K562 (cell line): ENCODE measurements around the gene ELMO3. TPM values are rescaled to one million over a fixed set of nuclear protein-coding genes. Genes with fewer than 3 reads are reported as not detected.
A peak's percentile ranks its signal among the peaks of the same experiment; 100 is the strongest.

ENCODE experiments used
- AFF4 ChIP-seq: sonication (generic); formaldehyde crosslinking; IDR thresholded peaks from 2 replicates; pipeline ENCODE4 v1.8.0; 2023; ENCODE audit warnings: mild to moderate bottlenecking, missing genetic modification reagents
- CREB3L1 ChIP-seq: fragments of 450-650 bp; IDR thresholded peaks from 2 replicates; pipeline ENCODE4 v1.6.1; 2014; ENCODE audit warnings: low read depth, mild to moderate bottlenecking, moderate library complexity, borderline replicate concordance
- FOXO4 ChIP-seq: fragments of 450-650 bp; formaldehyde crosslinking; IDR thresholded peaks from 2 replicates; pipeline ENCODE4 v1.4.0; 2020; ENCODE audit warnings: mild to moderate bottlenecking, moderate library complexity
- IRF1 ChIP-seq: sonication (generic); formaldehyde crosslinking; IDR thresholded peaks from 2 replicates; pipeline ENCODE4 v1.8.0; 2022; ENCODE audit warnings: missing genetic modification reagents, mild to moderate bottlenecking, borderline replicate concordance
- TRIM25 ChIP-seq: fragments of 450-650 bp; IDR thresholded peaks from 2 replicates; pipeline ENCODE4 v1.7.0; 2016; ENCODE audit warnings: borderline replicate concordance
- XRCC3 ChIP-seq: fragments of 450-650 bp; IDR thresholded peaks from 2 replicates; pipeline ENCODE4 v1.6.1; 2017; ENCODE audit warnings: mild to moderate bottlenecking, moderate library complexity
- ZHX1 ChIP-seq: fragments of 150-350 bp; conservative IDR thresholded peaks from 2 replicates; pipeline ENCODE4 v1.6.1; 2014; ENCODE audit warnings: low read length
- ZNF639 ChIP-seq, 2 experiments: fragments of 200-800 bp in 1 of 2; sonication (Bioruptor generic) in 1 of 2; sonication (generic) in 1 of 2; formaldehyde crosslinking in 1 of 2; IDR thresholded peaks in 1 of 2; conservative IDR thresholded peaks in 1 of 2; 2 replicates each; pipeline versions ENCODE4 v1.5.0 to v1.6.1; 2016 to 2020; ENCODE audit warnings: missing compliant biosample characterization in 1 of 2, missing genetic modification characterization in 1 of 2, missing genetic modification reagents in 1 of 2
- ZSCAN32 ChIP-seq: fragments of 450-650 bp; formaldehyde crosslinking; IDR thresholded peaks from 2 replicates; pipeline ENCODE4 v1.4.0; 2020; ENCODE audit warnings: mild to moderate bottlenecking, moderate library complexity
- polyA plus RNA-seq, 8 experiments: library from polyadenylated mRNA; depleted of rRNA in 4 of 8; stranded (reverse) in 5 of 8; unstranded in 3 of 8; fragments of >200 nt; fragmentation: Nextera tagmentation in 2 of 8; fragmentation: Illumina TruSeq in 1 of 8; extraction: Ambion mirVana in 2 of 8; extraction: Trizol in 1 of 8; gene quantifications; 2 replicates each; pipeline versions ENCODE4 v1.2.1 to v1.2.3, GENCODE V29; 2011 to 2014; ENCODE audit warnings: inconsistent platforms in 1 of 8, missing spikeins in 1 of 8
- total RNA-seq, 7 experiments: library from RNA; depleted of rRNA in 6 of 7; stranded (reverse); fragments of >200 nt in 6 of 7; fragmentation: Illumina TruSeq in 2 of 7; extraction: Trizol in 2 of 7; gene quantifications; 2 replicates each; pipeline versions ENCODE4 v1.2.1 to v1.2.3, GENCODE V29; 2011 to 2021; ENCODE audit warnings: low replicate concordance in 1 of 7

ELMO3 gene
- total and polyA plus RNA-seq, 9 of the 15 experiments (the other 6 are each of a cell fraction or from before 2014, with no cell fraction given): 0.04 to 5.1 (median 1.5) TPM

- TF ChIP-seq IRF1 (CRISPR knock-in tag): no peak
- no peak for TF ChIP-seq FOXO4 (CRISPR knock-in tag)
- TF ChIP-seq CREB3L1: no peak
- no peak for TF ChIP-seq XRCC3
- 0 out of 2 replicates have a peak, but pooled peaks have one; percentile 35 for TF ChIP-seq ZSCAN32 (CRISPR knock-in tag)
- 0 out of 2 replicates have a peak, but pooled peaks have one; percentile 17 for TF ChIP-seq TRIM25
- TF ChIP-seq ZHX1: no peak
- TF ChIP-seq ZNF639 (CRISPR knock-in tag; conservative IDR thresholded peaks at IDR 0.05 in 1 of 2, IDR thresholded peaks at IDR 0.05 in 1 of 2): no peak
- TF ChIP-seq AFF4: no peak
Observed at GRCh38 chr16:67226295-67226803, 27.4 kb downstream of the ELMO3 start (continued).
